Measurements from ENCODE around the gene CNTROB.

DNA sequence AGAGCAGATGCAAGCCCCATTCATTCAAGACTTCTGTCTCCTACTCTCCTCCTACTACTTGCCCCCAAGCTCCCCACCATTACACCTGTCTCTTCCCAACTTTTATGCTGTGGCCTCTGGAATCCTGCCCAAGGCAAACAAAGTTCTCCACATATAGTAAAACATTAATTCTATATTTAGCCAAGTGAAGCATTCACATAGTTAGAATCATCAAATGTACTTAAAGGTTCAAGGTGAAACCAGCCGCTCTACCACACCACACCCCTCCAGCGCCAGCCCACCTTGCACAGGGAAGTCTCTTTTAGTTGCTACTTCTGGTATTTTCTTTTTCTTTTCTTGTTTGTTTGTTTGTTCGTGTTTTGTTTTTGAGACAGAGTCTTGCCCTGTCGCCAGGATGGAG, 45.0 kb downstream of the CNTROB start:
- TF ChIP-seq CTCF (conservative IDR thresholded peaks at IDR 0.05) (no peak), EZH2 (IDR thresholded peaks at IDR 0.05; ENCODE audit: low read depth) (no peak)
